HAP-1 (cell line): Measurements from ENCODE around the gene TSSK3.
A peak's percentile ranks its signal among the peaks of the same experiment; 100 is the strongest.

ENCODE experiments used
- DNase-seq, 2 experiments: peaks; one replicate each; pipeline ENCODE4 v3.0.0-alpha.2; 2016 to 2020; ENCODE audit warnings: low spot score in 2 of 2
- H3K27me3 ChIP-seq: fragments of 250-450 bp; sonication (Bioruptor Pico); 2 replicates; pipeline ENCODE4 v1.5.1; 2020; ENCODE audit warnings: low read depth, mild to moderate bottlenecking, moderate library complexity
- H3K36me3 ChIP-seq: fragments of 250-450 bp; sonication (Bioruptor Pico); replicated peaks from 2 replicates; pipeline ENCODE4 v1.5.1; 2020; ENCODE audit warnings: mild to moderate bottlenecking
- H3K4me1 ChIP-seq: fragments of 250-450 bp; sonication (Bioruptor Pico); 2 replicates; pipeline ENCODE4 v1.5.1; 2020; ENCODE audit warnings: mild to moderate bottlenecking
- H3K4me3 ChIP-seq: fragments of 250-450 bp; sonication (Bioruptor Pico); 2 replicates; pipeline ENCODE4 v1.5.1; 2020; ENCODE audit warnings: mild to moderate bottlenecking, moderate library complexity
- H3K9me3 ChIP-seq: fragments of 250-450 bp; sonication (Bioruptor Pico); 2 replicates; pipeline ENCODE4 v1.5.1; 2020; ENCODE audit warnings: mild to moderate bottlenecking, moderate library complexity
- in situ Hi-C: fragments of 300-500 bp; cut with MboI; formaldehyde crosslinking; loops from 3 replicates; pipeline ENCODE4 v1.14.3; 2020; ENCODE audit warnings: low sequenced_read_pairs, inconsistent platforms, mixed read lengths

TSSK3 gene

DNA sequence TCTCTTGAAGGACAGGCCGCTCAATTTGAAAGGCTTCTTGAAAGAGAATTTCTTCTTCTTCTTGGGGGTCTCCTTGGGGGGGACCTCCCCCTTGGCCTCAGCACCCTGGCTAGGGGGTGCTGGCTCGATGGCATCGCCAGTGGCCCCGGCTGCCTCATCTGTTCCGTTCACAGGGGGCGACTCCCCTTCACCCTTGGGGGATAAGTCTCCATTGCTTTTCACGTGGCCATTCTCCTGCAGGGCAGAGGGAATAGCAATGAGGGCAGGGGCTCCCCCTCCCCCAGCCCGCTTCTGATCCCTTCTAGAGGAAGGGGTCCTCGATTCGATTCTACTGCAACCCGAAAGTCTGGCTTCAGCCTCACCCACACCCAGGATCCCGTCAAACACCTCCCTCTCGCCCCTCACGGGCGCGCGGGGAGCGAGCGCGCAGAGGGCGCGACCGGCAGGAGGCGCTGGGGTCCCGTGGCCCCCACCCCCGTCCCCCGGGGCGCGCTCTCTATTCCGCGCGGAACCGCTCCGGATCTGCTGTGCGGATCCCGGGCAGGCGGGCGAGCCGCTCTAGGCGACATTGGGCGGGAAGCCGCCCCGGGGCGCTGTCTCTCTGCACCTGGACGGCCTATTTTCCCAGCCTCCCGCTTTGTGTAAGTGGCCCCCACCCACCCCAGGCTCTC is 27.3 kb upstream of the TSSK3 start:
- H3K36me3 ChIP-seq = peaks cover 52% of the 10 kb centered on the region
- DNase-seq = peak in 1 of 2 experiments; percentile 69

GRCh38 chr1:32335535-32335789 is 26.9 kb upstream of the TSSK3 start:
- no peaks in the 10 kb centered on the region for H3K9me3 ChIP-seq
- no peaks in the 10 kb centered on the region for H3K27me3 ChIP-seq
- in situ Hi-C loops = no loop called here
- DNase-seq = no peak
- peaks cover 48% of the 10 kb centered on the region for H3K36me3 ChIP-seq
- H3K4me1 ChIP-seq = peaks cover 12% of the 10 kb centered on the region
- H3K4me3 ChIP-seq = peak overlapping the region; percentile 66

More for the DNA sequence above, 27.3 kb upstream of the TSSK3 start:
- no peaks in the 10 kb centered on the region for H3K27me3 ChIP-seq
- peaks cover 12% of the 10 kb centered on the region for H3K4me1 ChIP-seq
- in situ Hi-C loops = no loop called here
- peak overlapping the region; percentile 66 for H3K4me3 ChIP-seq
- H3K9me3 ChIP-seq = no peaks in the 10 kb centered on the region

DNA sequence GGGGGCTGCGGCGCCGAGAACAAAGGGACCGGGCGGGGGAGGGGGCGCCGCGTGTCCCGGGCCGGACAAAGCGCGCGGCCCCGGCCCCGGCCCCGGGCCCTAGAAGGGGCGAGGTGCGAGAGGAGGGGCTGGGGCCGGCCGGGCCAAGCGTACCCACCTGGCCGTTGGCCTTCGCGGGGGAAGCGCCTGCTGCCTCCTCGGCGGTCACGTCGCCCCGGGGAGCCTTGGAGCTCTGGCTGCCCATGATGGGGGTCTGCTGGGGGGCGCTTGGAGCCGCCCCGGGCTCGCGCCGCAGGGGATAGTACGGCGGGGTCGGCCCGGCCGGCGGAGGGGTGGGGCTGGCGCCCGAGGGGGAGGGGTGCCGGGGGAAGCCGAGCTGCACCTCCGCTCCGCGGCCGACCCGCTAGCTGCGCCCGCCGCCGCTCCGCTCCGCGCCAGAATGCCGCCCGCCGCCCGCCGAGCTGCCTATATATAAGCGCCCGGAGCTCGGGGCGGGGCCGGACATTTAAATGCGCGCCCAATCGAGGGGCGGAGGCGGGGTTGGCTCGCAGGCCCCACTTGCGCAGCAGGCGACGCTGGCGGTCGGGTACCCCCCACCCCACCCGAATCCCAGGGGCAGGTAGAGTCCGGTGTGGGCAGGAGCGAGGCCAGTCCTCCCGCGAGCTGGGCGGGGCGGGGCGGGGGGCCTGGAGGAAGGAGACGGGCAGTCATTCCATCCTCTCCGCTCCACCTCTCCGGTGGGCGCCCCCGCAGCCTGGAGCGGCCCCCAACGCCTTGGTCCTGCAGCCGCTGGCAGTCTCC is 26.3 kb upstream of the TSSK3 start, which contains the start of gene MARCKSL1:
Gene MARCKSL1 (minus strand): TSS at position 444 of the 801 bp plus-strand sequence. CDS start 200 bp downstream, at position 244.
- in situ Hi-C loops = no loop called here

GRCh38 chr1:32336591-32336932 is 25.8 kb upstream of the TSSK3 start:
- H3K36me3 ChIP-seq = peaks cover 37% of the 10 kb centered on the region
- H3K27me3 ChIP-seq = no peaks in the 10 kb centered on the region
- peak overlapping the region; percentile 66 for H3K4me3 ChIP-seq
- in situ Hi-C loops = no loop called here
- no peak for DNase-seq
- H3K4me1 ChIP-seq = peaks cover 12% of the 10 kb centered on the region
- H3K9me3 ChIP-seq = no peaks in the 10 kb centered on the region

More for the DNA sequence above, 26.3 kb upstream of the TSSK3 start, which contains the start of gene MARCKSL1:
- H3K9me3 ChIP-seq = no peaks in the 10 kb centered on the region
- peak; percentile 65 to 88 for DNase-seq
- no peaks in the 10 kb centered on the region for H3K27me3 ChIP-seq
- H3K4me1 ChIP-seq = peaks cover 12% of the 10 kb centered on the region
- H3K36me3 ChIP-seq = peaks cover 42% of the 10 kb centered on the region
- H3K4me3 ChIP-seq = peak within 1 kb of the TSS; percentile 66

- Histone ChIP-seq H3K27me3 (no peaks in the 10 kb centered on the region), H3K4me3 (no peak overlapping the region), H3K4me1 (peaks cover 12% of the 10 kb centered on the region), H3K36me3 (peaks cover 31% of the 10 kb centered on the region), H3K9me3 (no peaks in the 10 kb centered on the region)
- no peak for DNase-seq
- in situ Hi-C loops = no loop called here
These were observed 25.2 kb upstream of the TSSK3 start for GRCh38 chr1:32336963-32337675.

DNA sequence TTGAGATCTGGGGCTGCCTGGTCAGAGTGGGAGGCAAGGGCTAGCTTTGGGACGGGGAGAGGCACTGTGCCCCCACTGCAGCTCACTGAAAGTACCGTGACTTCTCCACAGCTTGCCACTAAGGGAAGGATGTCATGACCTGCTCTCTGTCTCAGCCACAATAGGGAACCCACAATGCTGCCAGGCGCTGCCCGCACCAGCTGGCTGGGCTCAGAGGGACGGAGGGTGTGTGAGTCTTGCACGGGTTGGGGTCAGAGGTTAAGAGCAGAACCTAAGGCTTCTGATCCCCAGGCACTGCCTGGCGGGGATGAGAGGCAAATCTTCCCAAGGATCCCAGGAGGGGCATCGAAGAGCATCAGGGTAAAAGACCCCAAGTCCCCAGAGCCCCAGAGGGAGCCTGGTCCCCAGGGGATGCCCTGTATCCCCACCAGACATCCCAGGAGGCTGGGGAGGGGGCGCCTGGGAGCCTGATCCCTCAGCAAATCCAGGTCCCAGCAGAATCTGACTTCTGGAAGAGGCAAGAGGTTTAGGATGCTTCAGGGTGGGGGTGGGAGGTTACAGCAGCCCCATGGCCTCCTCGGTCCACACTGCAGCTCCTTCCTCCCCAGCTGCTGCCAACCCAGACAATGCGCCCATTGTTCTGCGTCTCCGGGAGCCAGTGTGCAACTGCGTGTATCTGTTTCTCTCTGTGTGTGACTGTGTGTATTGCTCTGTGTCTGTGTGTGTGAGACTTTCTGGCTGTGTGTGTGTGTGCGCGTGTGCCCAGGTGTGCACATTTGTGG is 24.3 kb upstream of the TSSK3 start:
- H3K4me1 ChIP-seq = peaks cover 12% of the 10 kb centered on the region
- no peak for DNase-seq
- in situ Hi-C loops = no loop called here
- H3K4me3 ChIP-seq = no peak overlapping the region
- no peaks in the 10 kb centered on the region for H3K9me3 ChIP-seq
- H3K36me3 ChIP-seq = peaks cover 22% of the 10 kb centered on the region
- H3K27me3 ChIP-seq = no peaks in the 10 kb centered on the region

DNA sequence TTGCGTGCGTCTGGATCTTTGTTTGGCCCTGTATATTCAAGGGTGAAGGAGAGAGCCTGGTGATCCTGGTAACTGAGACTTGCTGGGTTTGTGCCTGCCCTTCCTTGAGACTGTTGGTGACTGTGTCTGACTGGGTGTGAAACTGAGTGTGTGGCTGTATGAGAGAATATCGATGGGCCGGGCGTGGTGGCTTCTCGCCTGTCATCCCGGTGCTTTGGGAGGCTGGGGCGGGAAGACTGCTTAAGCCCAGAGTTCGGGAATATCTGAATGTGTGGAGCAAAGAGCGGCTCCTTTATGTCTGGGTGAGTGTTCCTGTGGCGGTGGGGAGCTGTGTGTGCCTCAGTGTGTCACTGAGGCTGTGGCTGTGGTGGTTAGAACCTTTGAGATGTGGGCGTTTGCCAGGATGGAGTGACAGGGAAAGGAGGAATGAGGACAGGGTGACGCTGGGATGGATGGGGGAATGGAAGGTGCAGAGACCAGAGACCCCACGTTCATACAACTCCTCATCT is 23.6 kb upstream of the TSSK3 start:
- in situ Hi-C loops = no loop called here
- H3K9me3 ChIP-seq = no peaks in the 10 kb centered on the region
- H3K4me3 ChIP-seq = no peak overlapping the region
- H3K27me3 ChIP-seq = no peaks in the 10 kb centered on the region
- DNase-seq = no peak
- peaks cover 15% of the 10 kb centered on the region for H3K36me3 ChIP-seq
- H3K4me1 ChIP-seq = peaks cover 12% of the 10 kb centered on the region

GRCh38 chr1:32339363-32339978 is 22.9 kb upstream of the TSSK3 start:
- peaks cover 7% of the 10 kb centered on the region for H3K4me1 ChIP-seq
- in situ Hi-C loops = no loop called here
- no peak overlapping the region for H3K4me3 ChIP-seq
- H3K27me3 ChIP-seq = no peaks in the 10 kb centered on the region
- peaks cover 7% of the 10 kb centered on the region for H3K36me3 ChIP-seq
- no peak for DNase-seq
- H3K9me3 ChIP-seq = no peaks in the 10 kb centered on the region

DNA sequence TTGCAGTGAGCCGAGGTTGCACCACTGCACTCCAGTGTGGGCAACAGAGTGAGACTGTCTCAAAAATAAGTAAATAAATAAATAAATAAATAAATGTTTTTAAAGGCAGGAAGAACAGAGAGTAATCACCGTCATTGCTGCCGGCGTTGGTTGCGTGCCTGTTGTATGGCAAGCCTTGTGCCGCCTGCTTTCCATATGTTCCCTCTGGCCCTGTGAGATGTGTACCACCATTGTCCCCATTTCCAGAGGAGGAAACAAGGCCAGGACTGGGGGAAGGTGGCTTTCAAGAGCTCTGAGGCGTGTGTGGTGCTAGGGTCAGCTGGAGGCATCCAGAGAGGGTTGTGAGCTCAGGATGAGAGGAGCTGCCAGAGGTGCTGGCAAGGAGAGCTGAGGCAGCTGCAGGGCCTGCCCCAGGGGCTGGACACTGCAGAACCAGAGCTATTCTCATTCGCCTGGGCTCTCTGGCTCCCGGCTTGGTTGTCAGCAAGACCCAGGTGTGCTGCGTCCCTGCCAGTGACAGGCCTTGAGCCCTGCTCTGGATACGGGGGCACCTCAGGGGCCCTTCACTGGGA is 21.1 kb upstream of the TSSK3 start:
- H3K27me3 ChIP-seq = no peaks in the 10 kb centered on the region
- in situ Hi-C loops = no loop called here
- no peak overlapping the region for H3K4me3 ChIP-seq
- no peak for DNase-seq
- no peaks in the 10 kb centered on the region for H3K9me3 ChIP-seq
- no peaks in the 10 kb centered on the region for H3K36me3 ChIP-seq
- H3K4me1 ChIP-seq = peaks cover 3% of the 10 kb centered on the region; the same call in 1 of the 2 replicates

GRCh38 chr1:32341971-32342370 is 20.4 kb upstream of the TSSK3 start:
- H3K4me3 ChIP-seq = no peak overlapping the region
- H3K36me3 ChIP-seq = no peaks in the 10 kb centered on the region
- no peaks in the 10 kb centered on the region for H3K9me3 ChIP-seq
- no peaks in the 10 kb centered on the region for H3K27me3 ChIP-seq
- in situ Hi-C loops = no loop called here
- no peaks in the 10 kb centered on the region for H3K4me1 ChIP-seq
- no peak for DNase-seq

GRCh38 chr1:32342704-32343103 is 19.6 kb upstream of the TSSK3 start:
- in situ Hi-C loops = no loop called here
- no peak for DNase-seq
- no peaks in the 10 kb centered on the region for H3K36me3 ChIP-seq
- H3K4me3 ChIP-seq = no peak overlapping the region
- no peaks in the 10 kb centered on the region for H3K4me1 ChIP-seq
- H3K9me3 ChIP-seq = no peaks in the 10 kb centered on the region
- no peaks in the 10 kb centered on the region for H3K27me3 ChIP-seq

DNA sequence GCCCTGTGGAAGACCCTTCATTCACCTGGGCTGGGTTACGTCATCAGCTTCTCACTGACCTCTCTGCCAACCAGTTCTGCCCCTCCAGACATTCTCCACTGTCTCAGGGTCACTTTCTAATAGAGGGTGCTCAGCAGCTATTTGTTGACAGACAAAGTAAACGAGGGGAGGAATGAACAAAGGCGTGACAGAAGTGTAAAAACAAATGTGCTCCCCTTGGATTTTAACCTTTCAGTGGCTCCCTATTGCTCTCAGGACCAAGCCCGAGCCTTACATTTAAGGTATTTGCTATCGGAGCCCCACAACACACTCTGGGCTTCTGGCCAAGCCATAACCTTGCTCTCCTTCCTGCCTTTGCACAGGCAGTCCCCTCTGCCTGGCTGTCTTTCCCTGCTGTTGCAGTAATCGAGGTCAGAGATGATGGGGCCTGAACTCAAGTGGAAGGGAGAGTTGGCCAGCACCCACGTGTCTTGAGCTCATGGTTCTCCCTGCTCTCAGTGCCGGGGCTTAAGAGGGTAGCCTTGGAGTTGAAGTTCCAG is 17.0 kb upstream of the TSSK3 start:
- Histone ChIP-seq H3K9me3 (no peaks in the 10 kb centered on the region), H3K4me3 (no peak overlapping the region), H3K27me3 (no peaks in the 10 kb centered on the region), H3K36me3 (no peaks in the 10 kb centered on the region), H3K4me1 (no peaks in the 10 kb centered on the region)
- in situ Hi-C loops = no loop called here
- DNase-seq = no peak
